ENCODE data around the gene ZNF655. TPM values are rescaled to one million over a fixed set of nuclear protein-coding genes. Genes with fewer than 3 reads are reported as not detected.

The ZNF655 gene, protein sequence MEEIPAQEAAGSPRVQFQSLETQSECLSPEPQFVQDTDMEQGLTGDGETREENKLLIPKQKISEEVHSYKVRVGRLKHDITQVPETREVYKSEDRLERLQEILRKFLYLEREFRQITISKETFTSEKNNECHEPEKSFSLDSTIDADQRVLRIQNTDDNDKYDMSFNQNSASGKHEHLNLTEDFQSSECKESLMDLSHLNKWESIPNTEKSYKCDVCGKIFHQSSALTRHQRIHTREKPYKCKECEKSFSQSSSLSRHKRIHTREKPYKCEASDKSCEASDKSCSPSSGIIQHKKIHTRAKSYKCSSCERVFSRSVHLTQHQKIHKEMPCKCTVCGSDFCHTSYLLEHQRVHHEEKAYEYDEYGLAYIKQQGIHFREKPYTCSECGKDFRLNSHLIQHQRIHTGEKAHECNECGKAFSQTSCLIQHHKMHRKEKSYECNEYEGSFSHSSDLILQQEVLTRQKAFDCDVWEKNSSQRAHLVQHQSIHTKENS
- total RNA-seq, result 37.7 and 75.7 TPM in 2 replicates

DNA sequence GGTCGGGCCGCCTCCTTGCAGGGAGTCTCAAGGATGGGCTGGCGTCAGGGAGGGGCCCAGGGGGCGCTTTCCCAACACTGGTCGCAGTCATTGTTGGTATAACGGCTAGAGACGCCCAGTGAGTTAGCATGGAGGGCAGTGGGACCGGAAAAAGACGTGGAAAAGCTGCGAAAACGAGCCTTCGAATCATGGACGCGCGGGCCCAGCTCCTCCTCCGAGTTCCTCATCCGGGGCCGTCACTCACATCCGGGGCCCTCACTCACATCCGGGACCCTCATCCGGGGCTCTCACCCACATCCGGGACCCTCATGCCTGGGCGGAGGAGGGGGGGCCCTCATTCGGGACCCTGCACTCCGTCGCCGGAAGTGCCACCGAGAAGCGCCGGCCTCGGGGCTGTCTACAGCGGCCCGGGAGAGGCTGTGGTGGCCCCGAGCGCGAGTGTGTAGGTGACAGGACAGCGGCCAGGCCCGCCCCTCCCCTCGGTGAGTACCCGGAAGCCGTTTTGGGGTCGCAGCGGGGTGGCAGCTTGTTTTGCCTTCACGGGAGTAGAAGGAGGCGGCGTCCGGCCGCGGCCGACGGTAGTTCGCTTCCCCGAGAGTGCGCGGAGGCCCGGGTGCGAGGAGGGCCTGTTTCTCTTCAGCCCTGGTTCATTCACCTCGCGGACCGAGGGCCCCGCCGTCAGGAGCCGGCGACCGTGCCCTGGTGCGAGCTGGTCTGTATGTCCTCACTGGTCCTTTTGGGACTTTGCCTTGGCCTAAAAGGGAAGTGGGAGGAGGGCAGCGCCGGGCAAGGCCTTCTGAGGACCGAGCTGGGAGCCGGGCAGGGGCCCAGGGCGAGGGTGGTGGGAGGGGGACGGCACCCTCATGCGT lies at the start of gene ZNF655:
Gene ZNF655 (plus strand): TSS at position 337 of the 869 bp plus-strand sequence. CDS start 1,918 bp downstream, outside the sequence.

DNA sequence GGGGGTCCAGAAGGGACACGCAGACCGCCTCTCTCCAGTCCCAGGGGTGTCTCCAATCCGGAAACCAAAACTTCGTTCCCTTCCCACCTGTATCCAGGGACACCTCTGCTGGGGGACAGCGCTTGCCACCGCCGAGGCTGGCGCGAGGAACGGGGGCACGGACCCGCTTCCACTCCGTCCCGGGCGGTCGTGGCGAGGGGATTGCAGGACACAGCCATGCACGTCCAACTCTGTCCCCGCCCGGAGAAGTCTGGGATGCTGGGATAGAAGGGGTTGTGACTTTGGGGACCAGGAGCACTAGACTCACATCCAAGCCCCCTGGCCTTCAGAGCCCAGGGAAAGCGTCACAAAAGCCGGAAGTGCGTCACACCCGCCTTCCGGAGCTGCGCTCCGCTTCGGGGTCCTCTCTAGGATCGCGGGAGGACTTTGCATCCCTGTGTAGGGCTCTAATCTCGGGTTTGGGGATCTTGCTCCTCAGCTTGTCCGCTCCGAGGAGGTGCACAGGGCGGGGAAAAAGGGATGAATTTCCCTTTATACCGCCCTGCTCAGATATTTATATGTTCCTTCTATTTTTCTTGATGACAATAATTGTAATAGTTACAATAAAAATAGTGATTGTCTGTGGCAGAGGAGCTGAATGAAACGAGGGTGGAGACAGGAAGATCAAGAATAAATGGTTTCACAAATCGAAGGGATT lies 6.5 kb upstream of the ZNF655 start, which contains the start of gene FAM200A:
Gene FAM200A (minus strand): TSS at position 348 of the 697 bp plus-strand sequence. CDS start 3,707 bp downstream, outside the sequence.

DNA sequence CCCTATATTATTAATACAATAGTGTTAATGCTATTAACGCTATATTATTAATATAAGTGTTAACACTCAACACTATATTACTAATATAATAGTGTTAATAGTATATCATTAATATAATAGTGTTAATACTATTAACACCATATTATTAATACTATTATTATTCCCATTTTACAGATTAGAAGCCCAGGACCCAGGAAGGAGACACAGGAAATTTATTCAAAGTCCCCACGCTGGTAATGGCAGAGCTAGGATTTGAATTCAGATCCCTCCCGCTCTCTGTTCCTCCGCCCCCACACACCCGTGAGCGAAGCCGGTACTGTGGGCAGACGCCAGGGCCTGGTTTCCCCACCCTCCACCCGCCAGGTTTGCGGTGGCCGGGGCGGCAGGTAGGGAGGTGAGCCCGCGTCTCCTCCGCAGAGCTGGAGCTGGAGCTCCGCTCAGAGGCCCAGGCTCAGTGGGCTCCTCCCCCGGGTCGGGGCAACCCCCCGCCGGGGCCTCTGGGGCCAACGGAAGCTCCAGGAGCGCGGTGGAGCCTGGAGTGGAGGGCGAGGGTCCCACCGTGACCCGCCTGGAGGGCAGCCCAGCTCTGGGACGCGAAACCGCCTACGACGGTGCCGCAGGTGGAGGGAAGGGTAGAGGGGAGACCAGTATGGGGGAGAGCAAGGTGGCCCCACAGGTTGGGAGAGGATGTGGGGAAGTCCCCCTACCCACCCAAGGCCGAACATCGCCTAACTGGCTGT lies 39.5 kb downstream of the ZNF655 start, which contains the start of gene TMEM225B:
Gene TMEM225B (plus strand): TSS at position 506 of the 740 bp plus-strand sequence. CDS start 6,122 bp downstream, outside the sequence.

DNA sequence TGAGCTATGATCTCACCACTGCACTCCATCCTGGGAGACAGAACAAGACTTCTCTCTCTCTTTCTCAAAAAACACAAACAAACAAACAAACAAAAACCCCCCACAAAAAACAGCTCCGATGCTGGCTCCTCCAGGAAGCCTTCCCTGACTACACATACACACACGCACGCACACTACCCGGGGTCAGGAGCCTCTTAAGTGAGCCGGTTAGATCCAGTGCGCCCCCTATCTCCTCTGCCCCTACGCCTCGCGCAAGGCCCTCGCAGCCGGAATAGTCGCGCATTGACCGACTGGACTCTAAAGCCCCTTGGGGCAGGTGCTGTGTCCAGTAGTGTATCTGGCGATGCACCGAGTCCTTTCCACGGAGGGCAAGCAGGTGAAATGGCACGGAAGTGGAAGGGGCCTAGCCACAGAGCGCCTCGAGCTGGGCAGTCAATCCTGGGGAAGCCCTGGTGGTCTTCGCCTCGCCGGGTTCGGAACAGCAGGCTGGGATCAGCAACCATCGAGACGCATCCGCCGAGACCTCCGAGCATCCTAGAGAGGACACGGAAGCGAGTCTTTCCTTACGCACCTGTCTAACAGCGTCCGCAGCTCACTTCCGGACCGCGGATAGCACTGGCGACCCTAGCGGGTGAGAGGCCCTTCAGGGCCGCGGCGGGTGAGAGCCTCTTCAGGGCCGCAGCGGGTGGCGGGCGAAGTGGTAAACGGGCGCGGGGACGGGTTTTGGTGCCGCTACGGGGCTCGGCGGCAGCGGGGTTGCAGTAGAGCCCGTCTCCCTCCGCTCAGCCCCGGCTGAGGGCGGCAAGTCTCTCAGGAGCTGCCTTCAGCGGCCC lies 58.1 kb downstream of the ZNF655 start, which contains the start of gene ZSCAN25:
Gene ZSCAN25 (plus strand): TSS at position 588 of the 833 bp plus-strand sequence. CDS start 2,661 bp downstream, outside the sequence.

Other genes starting within 250 kb of the ZNF655 start
- 172 and 192 TPM in 2 replicates for gene ARPC1A, start 232.7 kb upstream of the ZNF655 start, total RNA-seq
- 255 and 334 TPM in 2 replicates for gene ARPC1B, start 183.9 kb upstream of the ZNF655 start, total RNA-seq
- 62.4 and 97.4 TPM in 2 replicates for gene PDAP1, start 150.0 kb upstream of the ZNF655 start, total RNA-seq
- 115 and 116 TPM in 2 replicates for gene BUD31, start 149.7 kb upstream of the ZNF655 start, total RNA-seq
- gene PTCD1, start 119.8 kb upstream of the ZNF655 start, total RNA-seq, result 4.6 and 6.3 TPM in 2 replicates
- 22.8 and 32.4 TPM in 2 replicates for gene CPSF4, start 119.7 kb upstream of the ZNF655 start, total RNA-seq
- gene ATP5MF, start 92.5 kb upstream of the ZNF655 start, total RNA-seq, result 1,133 and 1,208 TPM in 2 replicates
- gene ZNF789, start 85.8 kb upstream of the ZNF655 start, total RNA-seq, result 1.9 and 6.5 TPM in 2 replicates
- gene ZNF394, start 58.4 kb upstream of the ZNF655 start, total RNA-seq, result 16.2 and 17.6 TPM in 2 replicates
- gene ZKSCAN5, start 54.0 kb upstream of the ZNF655 start, total RNA-seq, result 6.8 and 12.2 TPM in 2 replicates
- 5.4 and 6.6 TPM in 2 replicates for gene FAM200A, start 6.5 kb upstream of the ZNF655 start, total RNA-seq
- gene TMEM225B, start 39.6 kb downstream of the ZNF655 start, total RNA-seq, result 0.23 and 4.2 TPM in 2 replicates
- 7.8 and 10.1 TPM in 2 replicates for gene ZSCAN25, start 58.3 kb downstream of the ZNF655 start, total RNA-seq
- 0.43 TPM in 1 of 2 replicates, not detected in the other for gene CYP3A5, start 121.4 kb downstream of the ZNF655 start, total RNA-seq
- gene CYP3A7, start 176.6 kb downstream of the ZNF655 start, total RNA-seq, result 1.0 TPM in 1 of 2 replicates, not detected in the other
- not detected in 2 replicates for gene CYP3A4, start 225.5 kb downstream of the ZNF655 start, total RNA-seq

Measured in pericardium fibroblast (primary cell).